HL-60 (cell line): ENCODE data around the gene WDR45B.

Experiments used
- DNase-seq, 2 experiments: peaks; one replicate each; pipeline ENCODE4 v3.0.0-alpha.2; 2010 to 2020; ENCODE audit warnings: low read depth in 1 of 2, low spot score in 1 of 2
- H3K27ac ChIP-seq: fragments of 250-450 bp; sonication (Bioruptor Pico); replicated peaks from 2 replicates; pipeline ENCODE4 v1.5.1; 2020; ENCODE audit warnings: mild to moderate bottlenecking, moderate library complexity
- H3K27me3 ChIP-seq: fragments of 250-450 bp; sonication (Bioruptor Pico); 2 replicates; pipeline ENCODE4 v1.5.1; 2021; ENCODE audit warnings: mild to moderate bottlenecking, moderate library complexity; ENCODE audit not compliant: insufficient read depth, poor library complexity, severe bottlenecking
- H3K4me3 ChIP-seq: replicated peaks from 2 replicates; pipeline ENCODE4 v1.5.1; 2011; ENCODE audit warnings: mild to moderate bottlenecking, control low read depth, low read length; ENCODE audit not compliant: insufficient read depth
- CTCF ChIP-seq: IDR thresholded peaks from one replicate; pipeline ENCODE4 v1.5.1; 2011; ENCODE audit warnings: low read length, control low read depth, inconsistent platforms; ENCODE audit not compliant: insufficient read depth
- GABPA ChIP-seq: IDR thresholded peaks from 2 replicates; pipeline ENCODE4 v1.6.1; 2012; ENCODE audit warnings: low read depth
- POLR2AphosphoS5 ChIP-seq: IDR thresholded peaks from 2 replicates; pipeline ENCODE4 v1.6.1; 2012; ENCODE audit warnings: low read depth
- REST ChIP-seq: IDR thresholded peaks from 2 replicates; pipeline ENCODE4 v1.6.1; 2012; ENCODE audit warnings: low read depth; ENCODE audit not compliant: insufficient replicate concordance
- SPI1 ChIP-seq: IDR thresholded peaks from 2 replicates; pipeline ENCODE4 v1.6.1; 2012; ENCODE audit warnings: low read depth, mild to moderate bottlenecking, borderline replicate concordance

WDR45B gene

GRCh38 chr17:82681547-82681946, 33.3 kb upstream of the WDR45B start:
- no peak overlapping the region for H3K4me3 ChIP-seq
- H3K27me3 ChIP-seq: no peaks in the 10 kb centered on the region
- no peak overlapping the region for H3K27ac ChIP-seq
- no peak for TF ChIP-seq SPI1
- no peak for TF ChIP-seq REST
- TF ChIP-seq CTCF: no peak
- TF ChIP-seq GABPA: no peak
- no peak for TF ChIP-seq POLR2AphosphoS5
- DNase-seq: no peak

- Histone ChIP-seq H3K27me3 (no peaks in the 10 kb centered on the region), H3K4me3 (no peak overlapping the region), H3K27ac (no peak overlapping the region)
- TF ChIP-seq GABPA (no peak), REST (no peak), POLR2AphosphoS5 (no peak), SPI1 (no peak), CTCF (no peak)
- DNase-seq: no peak
These were observed 31.6 kb upstream of the WDR45B start for GRCh38 chr17:82679586-82680465.

- H3K27me3 ChIP-seq: no peaks in the 10 kb centered on the region
- no peak for DNase-seq
- H3K27ac ChIP-seq: no peak overlapping the region
- H3K4me3 ChIP-seq: no peak overlapping the region
- no peak for TF ChIP-seq GABPA
- TF ChIP-seq CTCF: no peak
- no peak for TF ChIP-seq POLR2AphosphoS5
- no peak for TF ChIP-seq REST
- TF ChIP-seq SPI1: no peak
These were observed 30.1 kb upstream of the WDR45B start for GRCh38 chr17:82678265-82678891.
